OCI-LY1 (cell line): Measurements from ENCODE around the gene SLC39A5.
A peak's percentile ranks its signal among the peaks of the same experiment; 100 is the strongest.
"Not testable (repeated sequence)": the region's sequence is repeated elsewhere in the genome, so short reads cannot be mapped to it uniquely, and the experiment has no call there.

ENCODE experiments used
- H2AFZ ChIP-seq: fragments of 200-600 bp; sonication (generic), shearing (Covaris generic); 2 replicates; pipeline ENCODE4 v1.6.0; 2014; ENCODE audit warnings: antibody characterized with exemption, mild to moderate bottlenecking, low read length
- H3F3A ChIP-seq: fragments of 200-600 bp; sonication (generic), shearing (Covaris generic); 2 replicates; pipeline ENCODE4 v1.6.0; 2014; ENCODE audit warnings: mild to moderate bottlenecking, antibody characterized with exemption, low read length, moderate library complexity; ENCODE audit not compliant: insufficient read depth
- H3K27ac ChIP-seq: fragments of 200-600 bp; sonication (generic); 2 replicates; pipeline ENCODE4 v1.5.1; 2014; ENCODE audit warnings: low read length, mixed run types, mild to moderate bottlenecking, low read depth; ENCODE audit not compliant: poor library complexity, severe bottlenecking
- H3K27me3 ChIP-seq: fragments of 200-600 bp; sonication (generic); 2 replicates; pipeline ENCODE4 v1.6.0; 2014; ENCODE audit warnings: antibody characterized with exemption, mild to moderate bottlenecking, low read length, moderate library complexity; ENCODE audit not compliant: insufficient read depth
- H3K36me3 ChIP-seq: fragments of 200-600 bp; sonication (generic); 2 replicates; pipeline ENCODE4 v1.6.1; 2014; ENCODE audit warnings: mild to moderate bottlenecking, antibody characterized with exemption, low read length, moderate library complexity, mixed read lengths; ENCODE audit not compliant: insufficient read depth
- H3K4me1 ChIP-seq: fragments of 200-600 bp; sonication (generic); 2 replicates; pipeline ENCODE4 v1.5.1; 2014; ENCODE audit warnings: mild to moderate bottlenecking, low read length, moderate library complexity; ENCODE audit not compliant: insufficient read depth, severe bottlenecking
- H3K4me2 ChIP-seq: fragments of 200-600 bp; sonication (generic), shearing (Covaris generic); 2 replicates; pipeline ENCODE4 v1.6.1; 2014; ENCODE audit warnings: low read length
- H3K4me3 ChIP-seq: fragments of 200-600 bp; sonication (generic); 2 replicates; pipeline ENCODE4 v1.5.1; 2014; ENCODE audit warnings: low read length, low read depth, mild to moderate bottlenecking, mixed read lengths; ENCODE audit not compliant: poor library complexity, severe bottlenecking
- H3K79me2 ChIP-seq: fragments of 200-600 bp; shearing (Covaris generic); 2 replicates; pipeline ENCODE4 v1.6.1; 2016; ENCODE audit warnings: mixed run types, low read length, mixed read lengths; ENCODE audit not compliant: insufficient read depth
- H3K9ac ChIP-seq: fragments of 200-600 bp; sonication (generic), shearing (Covaris generic); 2 replicates; pipeline ENCODE4 v1.6.1; 2014; ENCODE audit warnings: mild to moderate bottlenecking, low read length, mixed read lengths
- H3K9me2 ChIP-seq: fragments of 200-600 bp; sonication (generic), shearing (Covaris generic); 2 replicates; pipeline ENCODE4 v1.6.1; 2014; ENCODE audit warnings: low read depth, mild to moderate bottlenecking, low read length, mixed read lengths
- H3K9me3 ChIP-seq: fragments of 200-600 bp; shearing (Covaris generic); 2 replicates; pipeline ENCODE4 v1.6.1; 2014; ENCODE audit warnings: low read length, mixed read lengths
- H4K20me1 ChIP-seq: fragments of 200-600 bp; sonication (generic), shearing (Covaris generic); 2 replicates; pipeline ENCODE4 v1.6.0; 2016; ENCODE audit warnings: mild to moderate bottlenecking, low read length; ENCODE audit not compliant: insufficient read depth
- CTCF ChIP-seq: fragments of 200-600 bp; sonication (generic), shearing (Covaris generic); IDR thresholded peaks from 2 replicates; pipeline ENCODE4 v1.5.1; 2017; ENCODE audit warnings: mild to moderate bottlenecking, antibody characterized with exemption, low read length, moderate library complexity, mixed read lengths
- EZH2 ChIP-seq: fragments of 200-600 bp; sonication (generic), shearing (Covaris generic); IDR thresholded peaks from 2 replicates; pipeline ENCODE4 v1.8.0; 2017; ENCODE audit warnings: borderline replicate concordance, mixed run types, mild to moderate bottlenecking, antibody characterized with exemption, low read length, moderate library complexity, mixed read lengths

Gene SLC39A5

GRCh38 chr12:56190695-56191155 is 39.1 kb upstream of the SLC39A5 start:
- Histone ChIP-seq H3K9me3 (no peaks in the 10 kb centered on the region), H2AFZ (no peak overlapping the region), H4K20me1 (no peaks in the 10 kb centered on the region), H3K27me3 (no peaks in the 10 kb centered on the region), H3K4me1 (peaks cover 37% of the 10 kb centered on the region), H3F3A (peaks cover 9% of the 10 kb centered on the region; the same call in 1 of the 2 replicates), H3K4me3 (peak overlapping the region; percentile 98), H3K79me2 (peaks cover 24% of the 10 kb centered on the region), H3K9ac (no peak overlapping the region; the same call in 1 of the 2 replicates), H3K9me2 (no peaks in the 10 kb centered on the region), H3K27ac (peak overlapping the region; percentile 78), H3K36me3 (peaks cover 18% of the 10 kb centered on the region), H3K4me2 (peak overlapping the region; percentile 100)
- TF ChIP-seq EZH2, result no peak
- TF ChIP-seq CTCF, result no peak

GRCh38 chr12:56192582-56192981 is 37.3 kb upstream of the SLC39A5 start:
- Histone ChIP-seq H3F3A (peaks cover 9% of the 10 kb centered on the region; the same call in 1 of the 2 replicates), H3K9me2 (no peaks in the 10 kb centered on the region), H3K4me3 (no peak overlapping the region), H3K9ac (no peak overlapping the region), H2AFZ (no peak overlapping the region), H3K4me1 (peaks cover 28% of the 10 kb centered on the region), H3K4me2 (no peak overlapping the region), H4K20me1 (no peaks in the 10 kb centered on the region), H3K27ac (no peak overlapping the region), H3K79me2 (peaks cover 13% of the 10 kb centered on the region), H3K36me3 (no peaks in the 10 kb centered on the region; the same call in 1 of the 2 replicates), H3K9me3 (no peaks in the 10 kb centered on the region), H3K27me3 (no peaks in the 10 kb centered on the region)
- TF ChIP-seq CTCF, result no peak
- no peak for TF ChIP-seq EZH2

GRCh38 chr12:56193025-56193578 is 36.7 kb upstream of the SLC39A5 start:
- H2AFZ ChIP-seq, result peak overlapping the region; percentile 23; the same call in 1 of the 2 replicates

GRCh38 chr12:56196818-56197550 is 32.9 kb upstream of the SLC39A5 start:
- H3K9me2 ChIP-seq, H3K4me2 ChIP-seq, H3F3A ChIP-seq, H4K20me1 ChIP-seq, H3K27me3 ChIP-seq, H3K27ac ChIP-seq, H3K4me3 ChIP-seq, H3K79me2 ChIP-seq, H3K4me1 ChIP-seq, H2AFZ ChIP-seq, H3K9me3 ChIP-seq, H3K9ac ChIP-seq, H3K36me3 ChIP-seq: not testable (repeated sequence)

More at GRCh38 chr12:56193025-56193578, 36.7 kb upstream of the SLC39A5 start:
- H3K36me3 ChIP-seq, result no peaks in the 10 kb centered on the region
- no peaks in the 10 kb centered on the region for H3K9me3 ChIP-seq
- no peak overlapping the region for H3K9ac ChIP-seq
- no peaks in the 10 kb centered on the region for H3K9me2 ChIP-seq
- peaks cover 23% of the 10 kb centered on the region for H3K4me1 ChIP-seq
- H3K27ac ChIP-seq, result no peak overlapping the region
- H4K20me1 ChIP-seq, result no peaks in the 10 kb centered on the region
- H3K4me2 ChIP-seq, result no peak overlapping the region
- H3K79me2 ChIP-seq, result peaks cover 8% of the 10 kb centered on the region
- no peak overlapping the region for H3K4me3 ChIP-seq
- no peaks in the 10 kb centered on the region for H3K27me3 ChIP-seq
- H3F3A ChIP-seq, result peaks cover 9% of the 10 kb centered on the region; the same call in 1 of the 2 replicates
- TF ChIP-seq CTCF (peak; percentile 90), EZH2 (no peak)
